ENCODE measurements around the gene MLIP. TPM values are rescaled to one million over a fixed set of nuclear protein-coding genes. Genes with fewer than 3 reads are reported as not detected.

The MLIP gene
- total RNA-seq, 2 donors from 2014 or later: under 0.01 to 0.33 TPM

GRCh38 chr6:54142889-54143519 is 31.8 kb downstream of the MLIP start:
- WGBS, 2 donors: 70 to 74% methylated on average over 12 of the region's 12 CpGs
- no peaks in the 10 kb centered on the region for H3K27me3 ChIP-seq
- TF ChIP-seq POLR2A (IDR thresholded peaks at IDR 0.05) (no peak), CTCF (IDR thresholded peaks at IDR 0.05) (no peak)
- DNase-seq (no peak), ATAC-seq (no peak)
- intact Hi-C loops (cut with DNase I): no loop called here
- H3K4me1 ChIP-seq: no peaks in the 10 kb centered on the region
- no peaks in the 10 kb centered on the region for H3K36me3 ChIP-seq (replicated peaks in 1 of 2; ENCODE audit: insufficient read depth in 1 of 2, low read depth in 2 of 2)
- no peaks in the 10 kb centered on the region for H3K9me3 ChIP-seq
- H3K4me3 ChIP-seq: no peak overlapping the region
- H3K27ac ChIP-seq: no peak overlapping the region

- ATAC-seq (no peak), DNase-seq (no peak)
- 26 to 56% methylated on average over 1 of the region's 1 CpG for whole genome bisulfite sequencing, 2 donors
- H3K36me3 ChIP-seq (replicated peaks in 1 of 2; ENCODE audit: insufficient read depth in 1 of 2, low read depth in 2 of 2): no peaks in the 10 kb centered on the region
- H3K4me1 ChIP-seq: no peaks in the 10 kb centered on the region
- intact Hi-C loops (cut with DNase I): no loop called here
- no peak for TF ChIP-seq CTCF (IDR thresholded peaks at IDR 0.05)
- TF ChIP-seq POLR2A (IDR thresholded peaks at IDR 0.05): no peak
- no peak overlapping the region for H3K27ac ChIP-seq
- no peak overlapping the region for H3K4me3 ChIP-seq
- no peaks in the 10 kb centered on the region for H3K9me3 ChIP-seq
- H3K27me3 ChIP-seq: no peaks in the 10 kb centered on the region
Measured at GRCh38 chr6:54151861-54152260, 40.6 kb downstream of the MLIP start.

GRCh38 chr6:54156650-54157250 is 45.5 kb downstream of the MLIP start:
- intact Hi-C loops (cut with DNase I): no loop called here
- H3K27ac ChIP-seq: no peak overlapping the region
- no peak overlapping the region for H3K4me3 ChIP-seq
- H3K9me3 ChIP-seq: no peaks in the 10 kb centered on the region
- ATAC-seq (no peak), DNase-seq (no peak)
- no peaks in the 10 kb centered on the region for H3K4me1 ChIP-seq
- H3K36me3 ChIP-seq (replicated peaks in 1 of 2; ENCODE audit: insufficient read depth in 1 of 2, low read depth in 2 of 2): no peaks in the 10 kb centered on the region
- no peak for TF ChIP-seq POLR2A (IDR thresholded peaks at IDR 0.05)
- TF ChIP-seq CTCF (IDR thresholded peaks at IDR 0.05): no peak
- H3K27me3 ChIP-seq: no peaks in the 10 kb centered on the region

GRCh38 chr6:54157405-54157804 is 46.2 kb downstream of the MLIP start:
- Histone ChIP-seq H3K36me3 (replicated peaks in 1 of 2; ENCODE audit: insufficient read depth in 1 of 2, low read depth in 2 of 2) (no peaks in the 10 kb centered on the region), H3K4me1 (no peaks in the 10 kb centered on the region), H3K27ac (no peak overlapping the region), H3K4me3 (no peak overlapping the region), H3K9me3 (no peaks in the 10 kb centered on the region), H3K27me3 (no peaks in the 10 kb centered on the region)
- intact Hi-C loops (cut with DNase I): no loop called here
- DNase-seq (no peak), ATAC-seq (no peak)
- TF ChIP-seq CTCF (IDR thresholded peaks at IDR 0.05) (no peak), POLR2A (IDR thresholded peaks at IDR 0.05) (no peak)

DNA sequence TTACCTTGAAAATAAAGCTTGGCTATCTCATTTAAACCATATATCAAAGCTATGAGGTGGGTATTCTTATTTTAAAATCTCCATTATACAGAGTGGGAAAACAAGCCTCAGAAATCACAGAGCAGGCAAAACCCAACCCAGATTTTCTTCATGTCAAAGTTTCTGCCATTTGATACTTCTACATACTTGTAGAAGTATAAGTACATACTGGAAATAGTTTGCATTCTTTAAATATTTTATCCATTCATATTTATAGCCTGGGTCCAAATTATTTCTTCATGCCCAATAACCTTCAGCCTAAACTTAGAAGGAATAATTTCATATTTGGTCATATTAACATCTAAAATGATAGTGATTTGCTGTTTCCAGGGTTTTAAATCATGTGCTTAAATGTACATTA is 61.8 kb downstream of the MLIP start:
- intact Hi-C loops (cut with DNase I): no loop called here
- Histone ChIP-seq H3K27me3 (no peaks in the 10 kb centered on the region), H3K36me3 (replicated peaks in 1 of 2; ENCODE audit: insufficient read depth in 1 of 2, low read depth in 2 of 2) (no peaks in the 10 kb centered on the region), H3K9me3 (no peaks in the 10 kb centered on the region), H3K27ac (no peak overlapping the region), H3K4me1 (no peaks in the 10 kb centered on the region), H3K4me3 (no peak overlapping the region)
- DNase-seq (no peak), ATAC-seq (no peak)
- TF ChIP-seq CTCF (IDR thresholded peaks at IDR 0.05) (no peak), POLR2A (IDR thresholded peaks at IDR 0.05) (no peak)

Data from body of pancreas (tissue), 4 donors.